ENCODE results near the gene PDE8A.

PDE8A gene

GRCh38 chr15:85108136-85108535, 126.5 kb downstream of the PDE8A start:
- no peaks in the 10 kb centered on the region for H3K27me3 ChIP-seq (ENCODE audit: control insufficient read depth in 1 of 2, insufficient read depth in 2 of 2, low read length in 2 of 2)
- no peak overlapping the region for H3K9ac ChIP-seq (ENCODE audit: low read length)
- peaks cover 6% of the 10 kb centered on the region for H3K36me3 ChIP-seq (ENCODE audit: insufficient read depth, low read length)
- H3K9me3 ChIP-seq (ENCODE audit: low read length), result no peaks in the 10 kb centered on the region
- H3K27ac ChIP-seq (ENCODE audit: low read depth, low read length), result no peak overlapping the region
- no peaks in the 10 kb centered on the region for H3K4me1 ChIP-seq (ENCODE audit: insufficient read depth, low read length)
- H3K4me3 ChIP-seq (ENCODE audit: low read depth in 1 of 2, low read length in 2 of 2), result no peak overlapping the region

GRCh38 chr15:85109333-85109732, 127.7 kb downstream of the PDE8A start:
- no peaks in the 10 kb centered on the region for H3K4me1 ChIP-seq (ENCODE audit: insufficient read depth, low read length)
- no peaks in the 10 kb centered on the region for H3K27me3 ChIP-seq (ENCODE audit: control insufficient read depth in 1 of 2, insufficient read depth in 2 of 2, low read length in 2 of 2)
- no peak overlapping the region for H3K27ac ChIP-seq (ENCODE audit: low read depth, low read length)
- no peak overlapping the region for H3K4me3 ChIP-seq (ENCODE audit: low read depth in 1 of 2, low read length in 2 of 2)
- peaks cover 7% of the 10 kb centered on the region for H3K36me3 ChIP-seq (ENCODE audit: insufficient read depth, low read length)
- no peak overlapping the region for H3K9ac ChIP-seq (ENCODE audit: low read length)
- H3K9me3 ChIP-seq (ENCODE audit: low read length), result no peaks in the 10 kb centered on the region

- Histone ChIP-seq H3K27ac (ENCODE audit: low read depth, low read length) (no peak overlapping the region), H3K4me1 (ENCODE audit: insufficient read depth, low read length) (no peaks in the 10 kb centered on the region), H3K36me3 (ENCODE audit: insufficient read depth, low read length) (peaks cover 28% of the 10 kb centered on the region), H3K9ac (ENCODE audit: low read length) (no peak overlapping the region), H3K9me3 (ENCODE audit: low read length) (no peaks in the 10 kb centered on the region), H3K27me3 (ENCODE audit: control insufficient read depth in 1 of 2, insufficient read depth in 2 of 2, low read length in 2 of 2) (no peaks in the 10 kb centered on the region), H3K4me3 (ENCODE audit: low read depth in 1 of 2, low read length in 2 of 2) (no peak overlapping the region)
Observed at GRCh38 chr15:85112997-85113396, 131.3 kb downstream of the PDE8A start.

GRCh38 chr15:85114886-85115285, 133.2 kb downstream of the PDE8A start:
- no peak overlapping the region for H3K9ac ChIP-seq (ENCODE audit: low read length)
- H3K4me1 ChIP-seq (ENCODE audit: insufficient read depth, low read length), result no peaks in the 10 kb centered on the region
- H3K4me3 ChIP-seq (ENCODE audit: low read depth in 1 of 2, low read length in 2 of 2), result no peak overlapping the region
- no peaks in the 10 kb centered on the region for H3K27me3 ChIP-seq (ENCODE audit: control insufficient read depth in 1 of 2, insufficient read depth in 2 of 2, low read length in 2 of 2)
- no peak overlapping the region for H3K27ac ChIP-seq (ENCODE audit: low read depth, low read length)
- no peaks in the 10 kb centered on the region for H3K9me3 ChIP-seq (ENCODE audit: low read length)
- peaks cover 33% of the 10 kb centered on the region for H3K36me3 ChIP-seq (ENCODE audit: insufficient read depth, low read length)

GRCh38 chr15:85116066-85116465, 134.4 kb downstream of the PDE8A start:
- H3K27ac ChIP-seq (ENCODE audit: low read depth, low read length), result no peak overlapping the region
- H3K4me3 ChIP-seq (ENCODE audit: low read depth in 1 of 2, low read length in 2 of 2), result no peak overlapping the region
- no peak overlapping the region for H3K9ac ChIP-seq (ENCODE audit: low read length)
- no peaks in the 10 kb centered on the region for H3K9me3 ChIP-seq (ENCODE audit: low read length)
- no peaks in the 10 kb centered on the region for H3K27me3 ChIP-seq (ENCODE audit: control insufficient read depth in 1 of 2, insufficient read depth in 2 of 2, low read length in 2 of 2)
- H3K36me3 ChIP-seq (ENCODE audit: insufficient read depth, low read length), result peaks cover 33% of the 10 kb centered on the region
- no peaks in the 10 kb centered on the region for H3K4me1 ChIP-seq (ENCODE audit: insufficient read depth, low read length)

GRCh38 chr15:85116494-85116893, 134.8 kb downstream of the PDE8A start:
- Histone ChIP-seq H3K9me3 (ENCODE audit: low read length) (no peaks in the 10 kb centered on the region), H3K4me1 (ENCODE audit: insufficient read depth, low read length) (no peaks in the 10 kb centered on the region), H3K9ac (ENCODE audit: low read length) (no peak overlapping the region), H3K27ac (ENCODE audit: low read depth, low read length) (no peak overlapping the region), H3K4me3 (ENCODE audit: low read depth in 1 of 2, low read length in 2 of 2) (no peak overlapping the region), H3K27me3 (ENCODE audit: control insufficient read depth in 1 of 2, insufficient read depth in 2 of 2, low read length in 2 of 2) (no peaks in the 10 kb centered on the region), H3K36me3 (ENCODE audit: insufficient read depth, low read length) (peaks cover 33% of the 10 kb centered on the region)

- Histone ChIP-seq H3K9ac (ENCODE audit: low read length) (no peak overlapping the region), H3K4me1 (ENCODE audit: insufficient read depth, low read length) (no peaks in the 10 kb centered on the region), H3K27me3 (ENCODE audit: control insufficient read depth in 1 of 2, insufficient read depth in 2 of 2, low read length in 2 of 2) (no peaks in the 10 kb centered on the region), H3K4me3 (ENCODE audit: low read depth in 1 of 2, low read length in 2 of 2) (no peak overlapping the region), H3K36me3 (ENCODE audit: insufficient read depth, low read length) (peaks cover 33% of the 10 kb centered on the region), H3K27ac (ENCODE audit: low read depth, low read length) (no peak overlapping the region), H3K9me3 (ENCODE audit: low read length) (no peaks in the 10 kb centered on the region)
Observed at GRCh38 chr15:85116925-85117646, 135.4 kb downstream of the PDE8A start.

GRCh38 chr15:85118173-85118572, 136.5 kb downstream of the PDE8A start:
- H3K27ac ChIP-seq (ENCODE audit: low read depth, low read length), result no peak overlapping the region
- no peak overlapping the region for H3K9ac ChIP-seq (ENCODE audit: low read length)
- H3K4me3 ChIP-seq (ENCODE audit: low read depth in 1 of 2, low read length in 2 of 2), result no peak overlapping the region
- no peaks in the 10 kb centered on the region for H3K4me1 ChIP-seq (ENCODE audit: insufficient read depth, low read length)
- H3K36me3 ChIP-seq (ENCODE audit: insufficient read depth, low read length), result peaks cover 37% of the 10 kb centered on the region
- no peaks in the 10 kb centered on the region for H3K9me3 ChIP-seq (ENCODE audit: low read length)
- H3K27me3 ChIP-seq (ENCODE audit: control insufficient read depth in 1 of 2, insufficient read depth in 2 of 2, low read length in 2 of 2), result no peaks in the 10 kb centered on the region

GRCh38 chr15:85118581-85118980, 136.9 kb downstream of the PDE8A start:
- no peaks in the 10 kb centered on the region for H3K27me3 ChIP-seq (ENCODE audit: control insufficient read depth in 1 of 2, insufficient read depth in 2 of 2, low read length in 2 of 2)
- H3K9me3 ChIP-seq (ENCODE audit: low read length), result no peaks in the 10 kb centered on the region
- H3K36me3 ChIP-seq (ENCODE audit: insufficient read depth, low read length), result peaks cover 37% of the 10 kb centered on the region
- no peak overlapping the region for H3K4me3 ChIP-seq (ENCODE audit: low read depth in 1 of 2, low read length in 2 of 2)
- no peak overlapping the region for H3K9ac ChIP-seq (ENCODE audit: low read length)
- no peak overlapping the region for H3K27ac ChIP-seq (ENCODE audit: low read depth, low read length)
- no peaks in the 10 kb centered on the region for H3K4me1 ChIP-seq (ENCODE audit: insufficient read depth, low read length)

- Histone ChIP-seq H3K4me3 (ENCODE audit: low read depth in 1 of 2, low read length in 2 of 2) (no peak overlapping the region), H3K9ac (ENCODE audit: low read length) (no peak overlapping the region), H3K9me3 (ENCODE audit: low read length) (no peaks in the 10 kb centered on the region), H3K27me3 (ENCODE audit: control insufficient read depth in 1 of 2, insufficient read depth in 2 of 2, low read length in 2 of 2) (no peaks in the 10 kb centered on the region), H3K36me3 (ENCODE audit: insufficient read depth, low read length) (peaks cover 38% of the 10 kb centered on the region), H3K4me1 (ENCODE audit: insufficient read depth, low read length) (no peaks in the 10 kb centered on the region), H3K27ac (ENCODE audit: low read depth, low read length) (no peak overlapping the region)
Observed at GRCh38 chr15:85120351-85121113, 138.9 kb downstream of the PDE8A start.

GRCh38 chr15:85124173-85124572, 142.5 kb downstream of the PDE8A start:
- H3K4me1 ChIP-seq (ENCODE audit: insufficient read depth, low read length), result no peaks in the 10 kb centered on the region
- H3K9me3 ChIP-seq (ENCODE audit: low read length), result no peaks in the 10 kb centered on the region
- H3K27ac ChIP-seq (ENCODE audit: low read depth, low read length), result no peak overlapping the region
- H3K9ac ChIP-seq (ENCODE audit: low read length), result no peak overlapping the region
- no peaks in the 10 kb centered on the region for H3K27me3 ChIP-seq (ENCODE audit: control insufficient read depth in 1 of 2, insufficient read depth in 2 of 2, low read length in 2 of 2)
- no peak overlapping the region for H3K4me3 ChIP-seq (ENCODE audit: low read depth in 1 of 2, low read length in 2 of 2)
- H3K36me3 ChIP-seq (ENCODE audit: insufficient read depth, low read length), result peaks cover 29% of the 10 kb centered on the region
